HEK293T (cell line): ENCODE data around the gene H1-8.
"Not testable (repeated sequence)": the region's sequence is repeated elsewhere in the genome, so short reads cannot be mapped to it uniquely, and the experiment has no call there.

Experiments used
- BHLHE40 ChIP-seq: fragments of 450-650 bp; IDR thresholded peaks from 2 replicates; pipeline ENCODE4 v1.6.1; 2016; ENCODE audit warnings: mild to moderate bottlenecking, moderate library complexity, borderline replicate concordance
- FOXA1 ChIP-seq: fragments of 450-650 bp; IDR thresholded peaks from 2 replicates; pipeline ENCODE4 v1.6.1; 2016; ENCODE audit warnings: mild to moderate bottlenecking
- FOXK2 ChIP-seq: fragments of 450-650 bp; IDR thresholded peaks from 2 replicates; pipeline ENCODE4 v1.6.1; 2016; ENCODE audit warnings: mild to moderate bottlenecking
- HDGF ChIP-seq: fragments of 450-650 bp; IDR thresholded peaks from 2 replicates; pipeline ENCODE4 v1.6.1; 2017; ENCODE audit warnings: antibody characterized with exemption, borderline replicate concordance
- L3MBTL2 ChIP-seq: fragments of 450-650 bp; conservative IDR thresholded peaks from 2 replicates; pipeline ENCODE4 v1.6.1; 2016; ENCODE audit warnings: mild to moderate bottlenecking
- NFRKB ChIP-seq: fragments of 450-650 bp; IDR thresholded peaks from 2 replicates; pipeline ENCODE4 v1.6.1; 2016; ENCODE audit warnings: mild to moderate bottlenecking, moderate library complexity
- PKNOX1 ChIP-seq: fragments of 450-650 bp; IDR thresholded peaks from 2 replicates; pipeline ENCODE4 v1.6.1; 2016
- SP1 ChIP-seq: fragments of 450-650 bp; IDR thresholded peaks from 2 replicates; pipeline ENCODE4 v1.6.1; 2017
- TARDBP ChIP-seq: fragments of 450-650 bp; IDR thresholded peaks from 2 replicates; pipeline ENCODE4 v1.6.1; 2016

GRCh38 chr3:129495006-129495639 is 47.9 kb upstream of the H1-8 start:
- TF ChIP-seq PKNOX1, TARDBP, FOXA1, NFRKB, L3MBTL2, BHLHE40, FOXK2, SP1, HDGF: not testable (repeated sequence)
